GM21526 (cell line): ENCODE data around the gene ACSS1.
A peak's percentile ranks its signal among the peaks of the same experiment; 100 is the strongest.

Source experiments
- ATAC-seq: cut with Tn5 transposase; IDR thresholded peaks from one replicate; pipeline ENCODE4 v1.9.1; 2021; ENCODE audit warnings: moderate library complexity; ENCODE audit not compliant: unreplicated experiment, low FRiP score

The ACSS1 gene

GRCh38 chr20:25061103-25061799, 3.3 kb upstream of the ACSS1 start:
- ATAC-seq = no peak

DNA sequence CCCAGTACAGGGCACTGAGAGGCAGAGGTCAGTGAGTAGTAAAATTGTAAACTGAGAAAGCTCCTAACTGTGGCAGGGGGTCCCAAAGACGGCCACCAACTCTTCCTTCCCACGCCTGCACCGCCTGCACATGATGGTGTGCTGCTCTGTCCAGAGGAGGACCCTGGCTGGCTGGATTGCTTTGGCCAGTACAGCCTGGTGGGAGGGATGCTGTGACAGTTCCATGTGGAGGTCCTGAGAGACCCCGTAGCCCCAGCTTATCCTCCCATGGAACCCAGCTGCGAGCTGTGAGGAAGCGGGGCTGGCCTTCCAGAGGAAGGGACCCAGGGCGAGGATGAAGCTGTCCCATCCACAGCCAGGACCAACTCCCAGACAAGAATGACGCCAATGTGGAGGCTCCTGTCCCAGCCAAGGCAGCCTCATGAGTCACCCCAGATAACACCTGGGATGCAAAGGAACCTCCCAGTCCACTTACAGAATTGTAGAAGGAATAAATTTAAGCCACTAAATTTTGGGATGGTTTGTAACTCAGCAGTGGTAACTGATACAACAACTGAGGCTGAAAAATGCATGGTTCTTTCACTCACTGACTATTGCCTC, 2.0 kb upstream of the ACSS1 start:
- no peak for ATAC-seq

DNA sequence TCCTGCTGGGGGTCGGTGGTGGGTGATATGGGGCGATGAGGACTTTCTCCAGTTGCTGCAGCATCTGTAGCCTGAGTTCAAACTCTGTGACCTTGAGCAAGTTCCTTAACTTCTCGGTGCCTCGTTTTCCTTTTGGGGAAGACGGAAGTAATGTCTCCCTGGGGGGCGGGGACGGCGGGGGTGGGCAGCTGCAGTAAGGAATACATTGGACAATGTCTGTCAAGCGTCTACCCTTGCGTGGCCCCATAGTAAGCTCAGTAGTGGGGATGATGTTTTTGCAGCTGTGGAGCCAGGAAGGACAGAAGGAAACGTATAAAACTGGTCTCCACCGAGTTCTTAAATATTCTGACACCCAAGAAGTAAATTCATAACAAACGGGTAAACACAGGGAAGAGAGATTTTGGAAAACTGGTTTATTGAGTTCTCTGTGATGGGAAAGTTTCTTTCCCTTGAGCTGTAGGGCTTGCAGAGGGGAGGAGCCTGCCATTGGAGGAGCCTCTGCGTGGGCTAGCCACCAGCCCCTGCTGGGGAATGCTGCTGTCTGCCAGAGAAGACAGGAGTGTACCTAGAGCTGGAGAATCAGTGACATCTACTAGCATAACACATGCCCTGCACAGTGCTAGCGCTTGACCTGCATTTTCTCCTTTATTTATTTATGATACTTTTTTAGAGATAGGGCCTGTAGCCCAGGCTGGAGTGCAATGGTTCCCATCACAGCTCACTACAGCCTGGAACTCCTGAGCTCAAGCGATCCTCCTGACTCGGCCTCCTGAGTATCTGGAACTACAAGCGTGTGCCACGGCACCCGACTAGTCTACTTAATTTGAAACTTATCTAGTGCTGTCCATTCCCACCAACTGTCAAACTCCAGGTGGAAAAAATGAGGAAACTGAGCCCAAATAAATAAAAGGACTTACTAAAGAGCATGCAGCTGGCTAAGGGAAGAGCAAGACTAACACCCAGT, 1.2 kb upstream of the ACSS1 start:
- no peak for ATAC-seq

DNA sequence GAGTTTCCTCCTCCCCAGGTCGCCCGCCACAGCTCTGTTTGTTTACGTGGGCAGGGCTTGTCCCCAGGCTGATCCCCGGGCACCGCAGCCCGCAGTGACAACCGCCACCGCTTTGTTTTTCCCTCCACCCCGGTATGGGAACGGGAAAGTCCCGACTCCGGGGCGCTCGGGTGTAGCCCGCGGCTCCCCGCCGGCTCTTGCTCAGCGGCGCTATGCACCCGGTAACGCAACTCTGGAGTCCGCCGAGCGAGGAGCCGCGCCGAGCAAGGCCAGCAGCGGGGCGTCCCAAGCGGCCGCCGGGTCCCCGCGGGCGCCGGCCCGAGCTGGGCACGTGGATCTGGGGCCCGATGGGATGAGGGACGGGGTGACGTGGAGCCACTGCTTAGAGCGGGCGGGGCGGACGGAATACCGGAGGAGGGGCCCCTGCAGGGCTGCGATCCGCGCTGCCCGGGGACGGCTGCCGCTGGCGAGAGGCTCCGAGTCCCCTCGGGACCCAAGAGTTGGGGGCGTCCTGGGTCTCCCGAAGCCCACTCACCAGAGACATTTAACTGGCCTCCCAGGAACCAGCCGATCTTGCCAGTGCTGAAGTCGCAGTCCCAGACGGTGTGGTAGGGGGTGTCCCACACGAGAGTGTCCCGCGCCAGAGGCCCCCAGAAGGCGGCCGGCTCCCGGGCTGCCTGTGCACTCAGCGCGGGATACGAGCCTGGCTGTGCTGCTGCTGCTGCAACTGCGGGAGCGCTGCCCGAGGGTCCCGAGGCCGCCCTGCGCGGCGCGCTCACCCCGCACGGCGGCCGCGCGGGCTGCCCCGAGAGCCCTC, 497 bp downstream of the ACSS1 start:
- ATAC-seq = peak; percentile 34

DNA sequence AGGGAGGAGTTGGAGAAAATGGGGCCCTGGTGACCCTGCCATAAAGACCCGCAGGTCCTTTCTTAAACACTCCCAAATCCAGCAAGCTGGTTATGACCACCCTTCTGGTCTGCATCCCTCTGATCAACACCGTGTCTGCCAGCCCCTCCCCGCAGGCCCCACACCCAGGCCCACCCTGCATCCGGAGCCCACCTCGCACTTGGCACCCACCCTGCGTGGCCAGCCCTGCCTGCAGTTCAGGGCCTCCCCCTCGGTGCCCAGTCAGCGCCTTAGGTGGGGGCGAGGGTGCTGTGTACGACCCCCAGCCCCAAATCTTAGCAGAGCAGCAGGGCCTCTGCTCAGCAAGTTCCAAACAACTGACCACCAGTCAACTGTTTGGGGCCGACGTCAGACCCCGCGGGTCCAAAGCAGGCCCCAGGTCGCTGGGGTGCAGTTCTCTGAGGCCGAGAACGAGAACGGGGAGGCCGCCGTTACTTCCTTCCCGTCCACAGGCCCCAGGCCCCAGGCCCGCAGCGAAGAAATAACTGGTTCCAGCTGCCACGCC, 1.2 kb downstream of the ACSS1 start:
- no peak for ATAC-seq

DNA sequence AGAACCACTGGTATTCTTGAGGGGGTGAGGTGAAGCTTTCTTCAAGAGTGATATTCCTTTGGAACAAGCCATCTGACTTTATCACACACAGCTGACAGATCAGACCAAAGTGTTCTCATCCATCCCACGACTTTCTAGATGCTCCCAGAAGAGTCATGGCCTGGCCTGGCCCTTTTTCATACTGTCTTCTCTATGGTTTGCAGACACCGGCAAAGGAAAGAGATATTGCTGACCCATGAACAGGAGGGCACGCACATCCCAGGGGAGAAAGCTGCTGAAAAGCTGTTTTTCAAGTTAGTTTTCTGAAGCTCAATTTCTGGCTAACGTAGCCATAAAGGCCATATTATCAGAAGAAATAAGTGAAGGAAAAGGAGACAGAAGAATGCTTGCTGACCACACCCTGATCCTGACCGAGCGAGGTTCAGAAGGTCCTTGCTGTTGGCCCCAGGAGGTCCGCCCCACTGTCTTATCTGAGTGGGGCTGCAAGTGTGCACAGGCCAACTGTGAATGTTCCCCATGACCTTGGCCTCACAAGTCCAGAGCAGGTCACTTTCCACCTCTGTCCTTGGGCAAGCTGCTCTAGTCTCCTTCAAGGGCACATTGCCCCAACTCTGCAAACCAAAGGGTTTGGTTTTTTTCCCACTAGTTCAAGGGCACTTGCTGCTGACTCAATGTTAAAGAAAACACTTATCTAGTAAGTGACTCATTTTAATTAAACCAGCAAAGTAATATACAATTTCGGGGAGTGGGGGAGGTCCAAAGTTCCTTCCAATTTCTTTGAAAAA, 2.0 kb downstream of the ACSS1 start:
- no peak for ATAC-seq

DNA sequence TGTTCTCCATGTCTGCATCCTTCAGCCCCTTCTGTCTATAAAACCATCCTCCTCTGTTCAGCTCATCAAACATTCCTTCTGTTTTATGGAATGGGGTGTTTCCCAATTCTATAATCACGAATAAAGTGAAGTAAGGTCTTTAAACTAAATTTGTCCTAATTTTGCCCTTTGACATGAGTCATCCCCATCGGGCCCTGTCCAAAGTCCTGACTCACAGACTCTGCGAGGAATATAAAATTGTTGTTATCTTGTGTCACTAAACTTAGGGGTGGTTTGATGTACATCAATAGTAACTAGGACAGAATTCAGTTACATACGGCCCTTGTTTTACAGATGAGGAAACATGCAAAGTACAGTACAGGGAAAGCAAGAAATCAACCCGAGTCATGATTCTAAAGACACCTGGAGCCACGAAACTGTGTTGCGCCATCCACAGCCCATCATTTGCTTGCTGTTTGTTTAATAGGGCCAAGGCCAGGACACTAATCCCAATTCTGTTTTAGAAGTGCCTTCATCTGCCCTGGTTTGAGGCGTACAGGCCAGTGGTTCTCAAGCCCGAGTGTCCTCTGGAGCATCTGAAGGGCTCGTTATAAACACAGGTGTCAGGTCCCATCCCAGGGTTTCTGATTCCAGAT, 2.8 kb downstream of the ACSS1 start:
- no peak for ATAC-seq

DNA sequence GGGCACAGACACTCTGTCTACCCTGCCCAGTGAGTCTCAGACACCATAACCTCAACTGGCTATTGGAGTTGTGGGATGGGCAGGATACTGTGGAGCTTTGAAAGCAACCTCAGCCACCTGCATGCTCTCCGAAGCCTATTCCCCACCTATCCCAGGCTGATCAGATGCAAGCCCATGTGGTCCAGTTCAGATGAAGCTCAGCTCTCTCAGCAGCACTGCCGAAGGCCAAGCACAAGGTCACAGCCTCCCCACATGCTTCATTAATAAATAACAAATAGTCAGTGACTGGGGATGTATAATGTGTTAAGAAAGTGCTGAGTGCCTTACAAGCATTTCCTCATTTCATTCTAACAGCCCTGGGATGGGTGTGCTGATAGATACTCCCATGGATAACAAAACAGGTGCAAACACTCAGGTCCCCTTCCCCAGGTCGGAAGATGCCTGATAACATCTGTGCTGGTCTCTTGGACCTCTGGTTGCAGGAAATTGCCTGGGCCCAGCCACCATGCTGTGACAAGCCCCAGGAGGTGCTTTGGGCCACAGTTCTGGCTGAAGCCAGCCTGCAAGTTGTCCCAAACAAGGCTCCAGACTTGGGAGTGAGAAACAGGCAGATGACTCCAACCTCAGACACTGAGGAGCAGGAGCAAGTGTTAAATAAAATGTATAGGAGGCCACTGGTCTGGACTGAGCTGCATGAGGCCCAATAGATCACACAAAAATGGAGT, 3.7 kb downstream of the ACSS1 start:
- ATAC-seq = no peak

DNA sequence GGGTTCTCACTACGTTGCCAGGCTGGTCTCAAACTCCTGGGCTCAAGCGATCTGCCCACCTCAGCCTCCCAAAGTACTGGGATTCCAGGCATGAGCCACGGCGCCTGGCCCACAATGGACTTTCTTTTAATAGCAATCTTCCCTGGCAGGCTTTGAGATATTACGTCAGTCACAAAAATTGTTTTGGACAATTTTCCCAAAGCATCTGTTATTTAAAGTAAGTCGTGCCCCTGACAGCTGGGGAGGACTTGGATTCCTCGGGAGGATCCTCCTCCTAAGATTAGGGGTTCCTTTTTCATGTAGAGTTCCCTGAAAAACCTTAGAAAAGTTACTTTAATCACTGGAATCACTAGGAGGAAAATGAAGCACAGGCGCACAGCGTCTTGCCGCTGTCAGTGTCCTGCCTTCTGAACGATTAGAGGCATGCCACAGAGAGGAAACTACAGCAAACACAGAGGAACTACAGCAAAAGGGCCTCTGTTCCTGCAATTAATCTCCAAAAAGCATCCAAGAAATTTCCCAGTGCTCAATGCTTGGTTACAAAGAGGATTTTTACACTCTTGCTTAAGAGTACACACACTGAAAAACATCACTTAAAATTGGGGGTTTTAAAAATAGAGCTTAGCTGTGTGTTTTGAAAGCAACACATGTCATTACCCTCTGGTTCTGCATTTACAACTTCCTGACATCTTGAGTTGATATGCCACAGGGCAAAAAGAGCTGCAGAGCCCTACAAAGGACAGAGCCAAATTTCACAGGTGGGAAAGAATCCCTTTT, 4.5 kb downstream of the ACSS1 start:
- no peak for ATAC-seq

DNA sequence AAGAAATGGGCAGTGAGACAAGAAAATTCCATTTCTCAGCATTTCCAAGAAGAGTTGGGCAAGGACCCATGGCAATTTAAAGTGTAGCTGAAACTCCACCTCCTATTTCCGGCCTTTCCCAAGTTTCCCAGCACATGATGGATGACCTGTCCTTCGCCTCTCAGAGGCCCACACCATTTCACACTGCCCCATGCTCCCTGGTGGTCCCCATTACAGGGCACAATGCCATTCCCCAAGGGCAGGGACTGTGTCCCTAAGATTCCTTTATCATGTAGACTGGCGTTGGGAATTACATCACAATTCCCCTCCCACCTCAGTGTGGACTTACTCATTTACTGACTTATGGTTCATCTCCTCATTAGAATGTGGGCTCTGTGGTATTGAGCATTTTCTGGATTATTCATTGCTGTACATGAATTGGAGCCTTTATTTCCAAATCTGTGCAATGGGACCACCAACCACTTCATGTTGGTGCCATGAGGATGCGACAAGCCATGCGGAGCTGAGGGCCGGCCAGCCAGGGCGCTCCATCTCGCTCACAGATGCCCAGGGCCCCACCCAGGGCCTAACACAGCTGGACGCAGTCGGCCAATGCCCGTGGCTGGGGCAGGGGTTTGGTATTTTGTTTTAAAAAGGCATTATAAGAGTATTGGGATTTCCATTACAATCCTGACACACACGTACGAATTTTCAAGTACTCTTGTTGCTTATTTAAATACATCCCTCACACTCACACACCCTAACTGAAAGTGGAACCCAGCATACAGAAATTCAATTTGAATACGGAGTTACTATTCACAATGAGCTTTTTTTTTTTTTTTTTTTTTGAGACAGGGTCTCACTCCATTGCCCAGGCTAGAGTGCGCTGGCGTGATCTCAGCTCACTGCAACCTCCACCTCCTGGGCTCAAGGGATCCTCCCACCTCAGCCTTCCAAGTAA, 5.4 kb downstream of the ACSS1 start:
- peak; percentile 32 for ATAC-seq

DNA sequence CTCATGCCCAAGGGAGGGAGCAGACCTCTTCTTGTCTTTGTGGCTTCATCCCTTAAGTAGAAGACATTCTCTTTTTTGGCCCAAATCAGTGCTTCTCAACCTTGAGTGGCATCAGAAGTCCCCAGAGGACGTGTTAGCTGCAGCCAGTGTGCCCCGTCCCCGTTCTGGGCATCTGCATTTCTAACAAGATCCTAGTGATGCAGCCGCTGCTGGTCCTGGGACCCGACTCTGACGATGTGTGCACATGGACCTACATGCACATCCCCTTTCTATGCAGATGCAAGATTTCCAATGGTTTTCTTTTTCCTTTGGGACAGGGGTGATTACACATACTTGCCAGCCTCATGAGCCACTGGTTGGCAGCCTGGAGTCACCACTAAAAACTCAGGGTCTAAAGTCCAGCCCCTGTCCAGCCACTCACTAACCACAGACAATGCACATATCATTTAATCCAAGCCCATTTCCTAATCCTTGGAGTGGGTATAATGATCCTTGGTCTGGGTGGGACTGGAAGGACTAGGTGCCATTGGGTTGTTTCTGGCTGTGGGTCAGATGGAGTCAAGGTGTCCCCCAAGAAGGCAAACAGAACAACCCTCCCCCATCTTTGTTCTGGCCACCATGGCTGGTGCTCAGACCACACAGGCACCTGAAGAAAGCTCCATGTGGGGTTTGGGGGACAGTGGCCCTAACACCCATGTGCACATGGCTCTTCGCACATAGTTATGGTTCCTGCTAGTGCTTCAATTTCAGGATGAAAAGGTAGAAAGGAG, 6.4 kb downstream of the ACSS1 start:
- no peak for ATAC-seq

DNA sequence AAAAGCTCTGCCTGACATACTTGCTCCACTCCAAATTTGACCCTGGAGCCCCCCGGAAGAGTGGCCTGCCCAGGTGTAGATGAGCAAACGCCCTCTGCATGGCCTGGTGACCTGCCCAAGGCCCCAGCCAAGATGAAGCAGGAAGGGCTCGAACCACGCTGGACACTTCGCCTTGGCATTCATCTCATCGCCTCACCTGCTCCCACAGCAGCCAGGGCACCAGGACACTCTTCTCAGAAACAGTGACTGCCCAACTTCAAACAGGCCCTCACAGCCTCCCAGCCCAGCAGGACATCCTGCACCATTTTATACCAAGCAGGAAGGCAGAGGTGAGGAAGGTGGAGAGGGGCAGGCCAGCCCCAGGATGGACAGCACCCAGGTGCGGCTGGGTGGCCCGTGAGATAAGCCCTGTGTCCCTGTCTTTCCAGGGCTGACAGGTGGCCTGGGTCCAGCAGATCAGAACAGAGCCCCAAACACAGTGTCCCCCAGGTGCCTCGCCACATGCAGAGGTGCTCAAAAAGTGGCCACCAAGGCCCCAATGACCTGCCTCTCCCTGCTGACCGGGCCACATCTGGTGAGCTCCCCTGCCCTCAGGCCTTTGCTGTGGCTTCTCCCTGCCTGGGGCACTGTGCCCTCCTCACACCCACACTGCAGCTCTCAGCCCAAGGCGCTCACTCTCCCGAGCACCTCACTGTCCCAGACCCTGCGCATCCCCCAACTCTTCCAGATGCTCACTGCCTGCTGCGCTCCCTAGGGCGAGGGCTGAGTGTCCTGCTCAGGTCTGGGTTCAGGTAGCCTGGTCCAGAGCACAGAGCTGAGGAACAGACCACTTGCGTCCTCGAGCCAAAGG, 7.2 kb downstream of the ACSS1 start:
- no peak for ATAC-seq

GRCh38 chr20:25050082-25050481, 7.9 kb downstream of the ACSS1 start:
- no peak for ATAC-seq

DNA sequence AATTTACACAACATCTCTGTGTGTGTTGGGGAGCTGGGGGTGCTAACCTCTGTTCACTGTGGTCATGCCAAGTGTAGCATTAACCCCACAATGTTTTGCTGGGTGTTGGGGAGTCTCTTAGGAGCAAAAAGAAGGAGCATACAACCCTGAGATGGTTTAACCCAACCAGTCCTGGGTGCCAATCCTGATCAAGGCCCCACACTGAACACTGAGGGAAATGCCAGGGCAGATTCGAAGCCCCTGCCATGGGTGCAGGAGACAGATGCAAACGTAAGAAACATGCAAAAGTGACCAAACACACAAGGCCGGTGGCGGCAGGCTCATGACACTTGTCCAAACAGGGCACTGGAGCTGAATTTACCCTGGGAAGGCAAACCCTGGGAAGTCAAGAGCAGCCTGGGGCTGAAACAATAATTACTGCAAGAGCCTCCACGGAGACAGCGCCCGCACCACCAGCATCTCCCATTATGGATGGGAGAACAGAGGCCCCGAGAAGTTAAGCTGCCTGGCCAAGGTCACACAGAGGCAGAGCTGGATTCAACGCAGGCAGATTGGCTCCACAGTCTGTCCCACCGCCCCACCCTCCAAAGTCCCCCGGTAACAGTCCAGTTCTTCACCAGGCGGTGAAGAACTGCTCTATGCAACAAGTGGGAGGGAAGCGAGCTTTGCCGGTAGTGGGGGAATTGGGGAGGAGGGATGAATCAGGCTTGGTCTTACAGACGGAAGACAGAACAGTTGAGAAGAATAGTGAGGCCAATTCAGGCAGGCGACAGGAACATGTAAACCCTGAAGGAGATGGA, 8.5 kb downstream of the ACSS1 start:
- ATAC-seq = no peak
